Measurements from ENCODE around the gene GIPC1.

GIPC1 gene

DNA sequence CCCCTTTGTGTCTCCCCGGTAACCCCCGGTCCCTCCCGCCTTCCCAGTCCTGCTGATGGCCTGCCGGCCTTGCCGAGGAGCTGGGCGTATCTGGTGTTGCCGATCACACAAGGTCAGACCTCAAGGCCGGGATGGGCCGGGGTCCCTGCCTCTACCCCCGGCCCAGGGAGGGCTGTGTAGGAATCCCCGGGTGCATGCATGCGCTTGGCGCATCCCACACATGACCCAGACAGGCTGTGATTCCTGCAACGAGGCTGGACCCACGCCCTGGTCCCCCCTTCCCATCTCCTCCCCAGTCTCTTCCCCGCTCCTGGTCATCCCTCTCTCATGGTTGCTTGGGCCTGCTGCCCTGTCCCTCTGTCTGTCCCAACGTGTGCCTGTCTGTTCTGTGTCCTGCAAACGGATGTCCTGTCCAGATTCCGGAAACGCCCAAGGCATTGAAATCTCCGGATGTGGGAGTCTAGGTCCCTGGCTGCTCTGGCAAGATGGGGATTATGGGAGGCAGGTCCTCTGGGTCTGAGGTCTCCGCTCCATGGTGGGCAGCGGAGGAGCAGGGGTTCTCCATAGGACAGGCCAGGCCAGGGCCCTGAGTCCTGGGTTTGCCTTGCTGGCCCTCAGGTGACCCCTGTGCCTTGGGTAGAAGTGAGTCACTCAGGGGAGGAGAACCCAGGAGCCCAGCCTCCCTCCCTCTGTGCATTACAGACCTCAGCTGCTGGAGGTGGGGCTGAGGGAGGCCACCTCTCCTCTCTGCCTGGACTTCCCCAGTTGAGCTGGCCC lies 61.2 kb downstream of the GIPC1 start:
- FAIRE-seq = no peak

DNA sequence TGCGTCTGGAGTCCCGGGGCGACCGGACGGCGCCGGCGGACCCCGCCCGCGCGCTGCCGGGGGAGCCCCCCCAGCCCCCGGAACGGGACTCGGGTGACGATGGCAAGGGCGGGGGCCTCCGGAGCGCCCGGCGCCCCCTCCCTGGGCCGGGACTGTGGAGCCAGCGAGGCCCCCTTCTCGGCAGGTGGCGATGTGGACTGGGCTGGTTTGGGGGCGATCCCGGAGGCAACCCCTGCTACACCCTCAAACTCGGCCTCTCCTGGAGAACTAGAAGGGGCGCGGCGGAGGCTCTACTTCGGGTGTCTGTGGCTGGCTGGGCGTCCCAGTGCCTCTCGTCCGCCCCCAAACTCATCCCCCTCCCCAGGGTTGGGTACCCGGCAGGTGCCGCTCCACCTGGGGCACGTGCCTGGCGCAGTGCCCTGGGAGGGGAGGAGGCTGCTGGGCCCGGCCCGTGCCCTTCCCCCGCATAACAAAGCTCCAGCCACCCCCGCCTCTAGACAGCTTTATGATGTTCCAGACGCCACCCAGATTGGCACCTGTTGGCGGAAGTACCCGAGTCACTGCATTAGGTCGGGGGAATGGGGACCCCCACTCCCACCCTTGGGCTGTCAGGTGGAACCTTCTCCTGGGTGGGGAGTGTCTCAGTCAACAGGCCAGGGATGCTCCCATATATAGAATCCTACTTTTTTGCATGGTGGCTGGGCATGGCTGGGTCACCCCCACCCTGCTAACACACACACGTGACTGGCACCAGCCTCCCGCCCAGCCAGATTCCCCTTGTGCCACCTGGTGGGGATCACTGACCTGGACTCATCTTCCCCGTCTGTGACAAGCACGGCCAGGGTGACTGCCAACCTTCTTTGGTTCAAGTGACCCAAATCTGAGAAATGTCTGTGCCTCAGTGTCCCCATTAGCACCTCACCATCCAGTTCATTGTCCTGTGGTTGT lies 62.1 kb downstream of the GIPC1 start:
- no peak for FAIRE-seq

- no peak for FAIRE-seq
Observed at GRCh38 chr19:14432791-14433553, 63.0 kb downstream of the GIPC1 start, which contains the start of gene PKN1. TSS of gene PKN1 (plus strand) at chr19:14433306. CDS start at chr19:14433522, 216 bp downstream.

DNA sequence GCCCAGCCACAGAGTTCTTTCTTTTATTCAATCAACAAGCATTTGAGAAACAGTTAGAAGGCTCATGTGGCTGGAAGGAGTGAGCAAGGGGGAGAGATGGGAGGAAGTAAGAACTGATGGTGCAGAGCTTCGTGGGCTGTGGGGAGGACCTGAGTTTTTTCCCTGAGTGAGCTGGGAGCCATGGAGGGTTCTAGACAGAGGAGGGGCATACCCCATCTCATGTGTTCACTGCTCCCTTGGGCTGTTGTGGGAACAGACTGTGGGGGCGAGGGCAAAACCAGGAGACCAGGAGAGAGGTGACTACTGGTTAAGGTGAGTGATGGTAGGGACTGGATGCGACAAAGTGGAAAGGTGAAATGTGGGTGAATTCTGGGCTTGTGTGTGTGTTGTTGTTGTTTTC lies 65.2 kb downstream of the GIPC1 start:
- FAIRE-seq = no peak

GRCh38 chr19:14428882-14429416 lies 67.0 kb downstream of the GIPC1 start:
- no peak for FAIRE-seq
